B cell (primary cell): Measurements from ENCODE around the gene SLC2A6. TPM values are rescaled to one million over a fixed set of nuclear protein-coding genes. Genes with fewer than 3 reads are reported as not detected.

Experiments used
- ATAC-seq: fragments of 200-7000 bp; cut with Tn5 transposase; one replicate; pipeline ENCODE4 v1.10.0; 2021; ENCODE audit warnings: low read depth, mild to moderate bottlenecking, moderate number of reproducible peaks, moderate library complexity
- CTCF ChIA-PET: fragments of 350-600 bp; sonication (Branson Sonifier 250); formaldehyde crosslinking; loops from one replicate; lab custom pipeline; 2021; ENCODE audit warnings: antibody characterized with exemption, inconsistent platforms; lab: Charles Lee
- POLR2A ChIA-PET: fragments of 350-600 bp; sonication (Branson Sonifier 250); formaldehyde crosslinking; loops from one replicate; lab custom pipeline; 2021; ENCODE audit warnings: antibody characterized with exemption; lab: Charles Lee
- DNase-seq: peaks from one replicate; pipeline ENCODE4 v3.0.0; 2013
- H2AFZ ChIP-seq: 2 replicates; pipeline ENCODE4 v1.6.1; 2012; ENCODE audit warnings: mild to moderate bottlenecking, low read depth, low read length; ENCODE audit not compliant: insufficient read depth, poor library complexity, severe bottlenecking
- H3K27ac ChIP-seq, 2 donors: 1 replicate in 1 of 2; 2 replicates in 1 of 2; pipeline ENCODE4 v1.5.1; 2012 to 2013; ENCODE audit warnings: low read length in 2 of 2, mild to moderate bottlenecking in 2 of 2, moderate library complexity in 1 of 2
- H3K27me3 ChIP-seq, 4 experiments: fragments of 200-600 bp in 1 of 4; sonication (generic) in 1 of 4; replicated peaks in 1 of 4; 1 replicate in 2 of 4; 2 replicates in 2 of 4; pipeline versions ENCODE4 v1.6.1 to v1.7.0; 2013 to 2016; ENCODE audit warnings: low read length in 3 of 4, mild to moderate bottlenecking in 2 of 4, mixed read lengths in 1 of 4, moderate library complexity in 1 of 4; ENCODE audit not compliant: insufficient read depth in 4 of 4, control insufficient read depth in 3 of 4; ENCODE audit errors: control extremely low read depth in 1 of 4
- H3K36me3 ChIP-seq, 2 experiments: replicated peaks in 1 of 2; 1 replicate in 1 of 2; 2 replicates in 1 of 2; pipeline versions ENCODE4 v1.6.1 to v1.7.1; 2013; ENCODE audit warnings: low read length in 1 of 2; ENCODE audit not compliant: insufficient read depth in 2 of 2, control insufficient read depth in 1 of 2; ENCODE audit errors: control extremely low read depth in 1 of 2, extremely low read depth in 1 of 2
- H3K4me1 ChIP-seq, 2 donors: fragments of 200-600 bp in 1 of 2; sonication (generic) in 1 of 2; 1 replicate in 1 of 2; 2 replicates in 1 of 2; pipeline versions ENCODE4 v1.5.1 to v1.6.1; 2013 to 2017; ENCODE audit warnings: low read length in 2 of 2; ENCODE audit not compliant: control insufficient read depth in 2 of 2, insufficient read depth in 2 of 2
- H3K4me2 ChIP-seq: replicated peaks from 2 replicates; pipeline ENCODE3; 2012; ENCODE audit warnings: mild to moderate bottlenecking, low read depth, low read length; ENCODE audit not compliant: poor library complexity, severe bottlenecking
- H3K4me3 ChIP-seq, 5 experiments: fragments of 200-600 bp in 1 of 5; sonication (generic) in 1 of 5; 1 replicate in 3 of 5; 2 replicates in 2 of 5; pipeline versions ENCODE4 v1.5.1 to v1.7.0; 2011 to 2016; ENCODE audit warnings: low read length in 4 of 5, mild to moderate bottlenecking in 4 of 5, low read depth in 2 of 5, control low read depth in 1 of 5, moderate library complexity in 1 of 5; ENCODE audit not compliant: insufficient read depth in 1 of 5; ENCODE audit errors: control extremely low read depth in 1 of 5, extremely low read depth in 1 of 5
- H3K79me2 ChIP-seq: fragments of 200-600 bp; sonication (generic); one replicate; pipeline ENCODE4 v1.6.0; 2016; ENCODE audit warnings: low read length; ENCODE audit not compliant: control insufficient read depth, insufficient read depth
- H3K9ac ChIP-seq: fragments of 200-600 bp; sonication (generic); 2 replicates; pipeline ENCODE4 v1.6.1; 2017; ENCODE audit warnings: mild to moderate bottlenecking, low read length, moderate library complexity
- H3K9me3 ChIP-seq, 3 donors: one replicate each; pipeline versions ENCODE4 v1.6.1 to v1.7.1; 2013; ENCODE audit warnings: low read length in 2 of 3; ENCODE audit not compliant: control insufficient read depth in 2 of 3, insufficient read depth in 1 of 3; ENCODE audit errors: control extremely low read depth in 1 of 3
- H4K20me1 ChIP-seq: 2 replicates; pipeline ENCODE4 v1.6.0; 2012; ENCODE audit warnings: mild to moderate bottlenecking, low read length; ENCODE audit not compliant: insufficient read depth, control insufficient read depth, poor library complexity, severe bottlenecking
- H3K27ac Mint-ChIP-seq: one replicate; pipeline ENCODE4 v1.8.0; 2021; ENCODE audit warnings: mixed read lengths
- H3K27me3 Mint-ChIP-seq: one replicate; pipeline ENCODE4 v1.8.0; 2021; ENCODE audit warnings: mixed read lengths
- H3K4me1 Mint-ChIP-seq: one replicate; pipeline ENCODE4 v1.8.0; 2021; ENCODE audit warnings: mixed read lengths
- H3K4me3 Mint-ChIP-seq: one replicate; pipeline ENCODE4 v1.8.0; 2021; ENCODE audit warnings: mixed read lengths
- H3K9me3 Mint-ChIP-seq: one replicate; pipeline ENCODE4 v1.8.0; 2022; ENCODE audit warnings: mixed read lengths; ENCODE audit not compliant: insufficient read depth
- CTCF ChIP-seq: fragments of 200-600 bp; IDR thresholded peaks from one replicate; pipeline ENCODE4 v1.8.0; 2022; ENCODE audit warnings: antibody characterized with exemption, mild to moderate bottlenecking
- EZH2 ChIP-seq: IDR thresholded peaks from 2 replicates; pipeline ENCODE4 v1.6.1; 2012; ENCODE audit warnings: borderline replicate concordance, low read depth, mild to moderate bottlenecking, moderate library complexity, low read length; ENCODE audit not compliant: insufficient read depth, poor library complexity, severe bottlenecking
- WGBS: methylation state at CpG from one replicate; pipeline ENCODE4 v1.1.5; 2013; ENCODE audit warnings: missing lambda C conversion rate; ENCODE audit not compliant: insufficient coverage; 5-methylcytosine and 5-hydroxymethylcytosine counted together
- intact Hi-C: fragments of 100-400 bp; cut with micrococcal nuclease; formaldehyde crosslinking; loops from one replicate; pipeline ENCODE4 v1.10.0; 2022
- polyA plus RNA-seq: library from polyadenylated mRNA; depleted of rRNA; stranded (reverse); fragments of >200 nt; gene quantifications from 2 replicates; pipeline ENCODE4 v1.2.3, GENCODE V29; 2012
- total RNA-seq, 2 donors: library from RNA; stranded (reverse); fragments of 120-200 nt in 1 of 2; gene quantifications; 1 replicate in 1 of 2; 2 replicates in 1 of 2; pipeline versions ENCODE4 v1.2.3 to v1.2.4, GENCODE V29; 2013 to 2022

The SLC2A6 gene
- total and polyA plus RNA-seq, 2 donors (not counting 1 experiment from before 2014, with no cell fraction given), result 51.8 to 108 TPM

DNA sequence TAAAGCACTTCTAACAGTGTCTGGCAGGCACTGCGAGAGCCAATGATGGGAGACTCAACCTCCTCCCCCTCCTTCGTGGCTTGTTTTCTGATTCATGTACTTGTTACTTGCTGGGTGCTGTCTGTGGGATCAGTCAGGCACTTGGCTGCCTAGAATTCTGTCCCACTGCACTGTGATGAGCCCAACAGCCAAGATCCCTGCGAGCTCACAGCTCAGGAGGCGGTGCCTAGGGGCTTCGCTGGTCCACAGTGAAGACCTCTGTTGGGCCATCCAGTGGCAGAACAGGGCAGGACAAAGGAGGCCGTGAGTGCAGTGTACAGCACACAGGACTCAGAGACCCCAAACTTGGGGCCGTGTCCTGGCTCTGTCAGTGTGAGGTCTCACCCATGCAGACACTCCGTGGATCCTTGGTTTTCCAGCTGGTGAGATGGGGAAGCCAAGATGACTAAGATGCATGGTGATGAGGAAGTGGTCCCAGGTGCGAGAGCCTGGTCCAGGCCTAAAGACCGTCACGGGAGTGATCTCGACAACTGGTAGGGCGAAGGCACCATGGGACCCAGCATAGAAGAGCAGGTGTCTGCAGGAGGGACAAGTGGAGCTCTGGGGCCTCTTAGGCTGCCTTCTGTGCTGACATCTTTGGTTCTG lies 26.4 kb upstream of the SLC2A6 start:
- no peak overlapping the region for H3K27ac ChIP-seq
- intact Hi-C loops, result no loop called here
- no peaks in the 10 kb centered on the region for H4K20me1 ChIP-seq
- no peak overlapping the region for H3K4me3 ChIP-seq
- H3K36me3 ChIP-seq, result no peaks in the 10 kb centered on the region
- H3K79me2 ChIP-seq, result no peaks in the 10 kb centered on the region
- peaks cover 5 to 15% (median 10%) of the 10 kb centered on the region in 3 donors for H3K9me3 ChIP-seq
- CTCF ChIA-PET, result no interaction called here
- no peak overlapping the region for H2AFZ ChIP-seq
- no peak overlapping the region for H3K4me2 ChIP-seq
- Mint-ChIP-seq H3K4me3 (no peak overlapping the region), H3K9me3 (peaks cover 11% of the 10 kb centered on the region), H3K27ac (no peak overlapping the region), H3K4me1 (no peaks in the 10 kb centered on the region), H3K27me3 (peaks cover 24% of the 10 kb centered on the region)
- 92% methylated on average over 12 of the region's 13 CpGs for WGBS
- H3K27me3 ChIP-seq, result peaks cover 0 to 18% (median 1%) of the 10 kb centered on the region in 4 experiments
- ATAC-seq (no peak), DNase-seq (no peak)
- peaks cover 0 to 4% of the 10 kb centered on the region in 2 donors for H3K4me1 ChIP-seq
- no peak for TF ChIP-seq EZH2
- TF ChIP-seq CTCF, result no peak
- POLR2A ChIA-PET, result no interaction called here
- H3K9ac ChIP-seq, result no peak overlapping the region

- H3K4me1 ChIP-seq, result no peaks in the 10 kb centered on the region
- ChIA-PET CTCF (no interaction called here), POLR2A (no interaction called here)
- Mint-ChIP-seq H3K27me3 (peaks cover 25% of the 10 kb centered on the region), H3K9me3 (peaks cover 11% of the 10 kb centered on the region), H3K4me1 (no peaks in the 10 kb centered on the region), H3K4me3 (no peak overlapping the region), H3K27ac (no peak overlapping the region)
- no peak overlapping the region for H3K27ac ChIP-seq
- intact Hi-C loops, result no loop called here
- H2AFZ ChIP-seq, result no peak overlapping the region
- no peaks in the 10 kb centered on the region for H4K20me1 ChIP-seq
- no peak overlapping the region for H3K4me3 ChIP-seq
- TF ChIP-seq CTCF (no peak), EZH2 (no peak)
- 90% methylated on average over 1 of the region's 1 CpG for WGBS
- ATAC-seq (no peak), DNase-seq (no peak)
- no peaks in the 10 kb centered on the region for H3K79me2 ChIP-seq
- H3K4me2 ChIP-seq, result no peak overlapping the region
- H3K9me3 ChIP-seq, result peaks cover 5 to 15% (median 10%) of the 10 kb centered on the region in 3 donors
- H3K36me3 ChIP-seq, result no peaks in the 10 kb centered on the region
- peaks cover 0 to 12% (median 0%) of the 10 kb centered on the region in 4 experiments for H3K27me3 ChIP-seq
- H3K9ac ChIP-seq, result no peak overlapping the region
Observed at GRCh38 chr9:133502112-133502511, 23.2 kb upstream of the SLC2A6 start.
